Stimulated activated memory B cell treated with anti-CD40 and anti-IgM and Interleukin-4, amounts not matched to agents 10 μg/mL and 1 μg/mL and 100 μg/mL, for 72 hours (primary cell): Measurements from ENCODE around the gene MC5R.
"Not testable (repeated sequence)": the region's sequence is repeated elsewhere in the genome, so short reads cannot be mapped to it uniquely, and the experiment has no call there.

Source experiments
- ATAC-seq: fragments of 150-1000 bp; cut with Tn5 transposase; 2 replicates; pipeline ENCODE4 v1.10.0; 2021
- H3K27ac Mint-ChIP-seq: one replicate; pipeline ENCODE4 v1.8.0; 2022; ENCODE audit warnings: mild to moderate bottlenecking, mixed read lengths
- H3K27me3 Mint-ChIP-seq: one replicate; pipeline ENCODE4 v1.8.0; 2022; ENCODE audit warnings: mixed read lengths
- H3K36me3 Mint-ChIP-seq: one replicate; pipeline ENCODE4 v1.8.0; 2022; ENCODE audit warnings: mixed read lengths
- H3K4me1 Mint-ChIP-seq: one replicate; pipeline ENCODE4 v1.8.0; 2022; ENCODE audit warnings: mixed read lengths
- H3K4me3 Mint-ChIP-seq: one replicate; pipeline ENCODE4 v1.8.0; 2022; ENCODE audit warnings: mild to moderate bottlenecking, moderate library complexity, mixed read lengths
- H3K9me3 Mint-ChIP-seq: one replicate; pipeline ENCODE4 v1.8.0; 2022; ENCODE audit warnings: mixed read lengths

Gene MC5R

DNA sequence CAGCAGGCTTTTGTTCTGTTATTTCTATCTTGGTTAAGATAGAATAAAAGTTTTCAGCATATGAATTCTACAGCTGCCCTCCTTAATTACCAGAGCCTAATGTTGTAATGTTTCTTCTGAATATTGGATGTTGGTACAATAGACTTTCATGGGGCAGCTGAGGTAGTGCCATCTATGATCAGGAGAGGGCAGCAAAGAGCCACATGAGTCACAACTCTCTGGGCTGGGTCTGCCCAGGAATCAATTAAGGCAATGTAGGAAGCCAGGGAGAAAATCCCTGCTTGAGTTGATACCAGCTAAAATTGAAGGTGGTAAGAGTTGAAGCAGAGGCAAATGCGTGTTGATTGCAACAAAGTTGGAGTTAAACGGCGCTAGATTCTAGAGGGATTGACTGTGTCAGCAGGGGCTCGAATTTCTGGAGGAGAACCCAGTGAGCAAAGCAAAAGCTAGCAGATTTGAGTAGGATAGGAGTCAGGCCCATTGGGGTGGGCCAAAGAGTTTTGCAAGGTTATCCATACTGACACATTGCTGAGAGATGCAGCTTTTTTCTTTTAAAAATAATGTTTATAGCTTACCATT, 10.6 kb upstream of the MC5R start:
- H3K4me3 Mint-ChIP-seq, result no peak overlapping the region
- H3K27ac Mint-ChIP-seq, result no peak overlapping the region
- H3K36me3 Mint-ChIP-seq, result no peaks in the 10 kb centered on the region
- ATAC-seq, result peak; percentile 57
- H3K9me3 Mint-ChIP-seq, result no peaks in the 10 kb centered on the region
- H3K4me1 Mint-ChIP-seq, result no peaks in the 10 kb centered on the region
- H3K27me3 Mint-ChIP-seq, result peaks cover 7% of the 10 kb centered on the region

DNA sequence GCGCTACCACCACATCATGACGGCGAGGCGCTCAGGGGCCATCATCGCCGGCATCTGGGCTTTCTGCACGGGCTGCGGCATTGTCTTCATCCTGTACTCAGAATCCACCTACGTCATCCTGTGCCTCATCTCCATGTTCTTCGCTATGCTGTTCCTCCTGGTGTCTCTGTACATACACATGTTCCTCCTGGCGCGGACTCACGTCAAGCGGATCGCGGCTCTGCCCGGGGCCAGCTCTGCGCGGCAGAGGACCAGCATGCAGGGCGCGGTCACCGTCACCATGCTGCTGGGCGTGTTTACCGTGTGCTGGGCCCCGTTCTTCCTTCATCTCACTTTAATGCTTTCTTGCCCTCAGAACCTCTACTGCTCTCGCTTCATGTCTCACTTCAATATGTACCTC, 2.3 kb downstream of the MC5R start:
- no peaks in the 10 kb centered on the region for H3K36me3 Mint-ChIP-seq
- no peaks in the 10 kb centered on the region for H3K4me1 Mint-ChIP-seq
- H3K9me3 Mint-ChIP-seq, result peaks cover 2% of the 10 kb centered on the region
- peaks cover 66% of the 10 kb centered on the region for H3K27me3 Mint-ChIP-seq
- no peak overlapping the region for H3K27ac Mint-ChIP-seq
- no peak overlapping the region for H3K4me3 Mint-ChIP-seq
- ATAC-seq, result no peak

DNA sequence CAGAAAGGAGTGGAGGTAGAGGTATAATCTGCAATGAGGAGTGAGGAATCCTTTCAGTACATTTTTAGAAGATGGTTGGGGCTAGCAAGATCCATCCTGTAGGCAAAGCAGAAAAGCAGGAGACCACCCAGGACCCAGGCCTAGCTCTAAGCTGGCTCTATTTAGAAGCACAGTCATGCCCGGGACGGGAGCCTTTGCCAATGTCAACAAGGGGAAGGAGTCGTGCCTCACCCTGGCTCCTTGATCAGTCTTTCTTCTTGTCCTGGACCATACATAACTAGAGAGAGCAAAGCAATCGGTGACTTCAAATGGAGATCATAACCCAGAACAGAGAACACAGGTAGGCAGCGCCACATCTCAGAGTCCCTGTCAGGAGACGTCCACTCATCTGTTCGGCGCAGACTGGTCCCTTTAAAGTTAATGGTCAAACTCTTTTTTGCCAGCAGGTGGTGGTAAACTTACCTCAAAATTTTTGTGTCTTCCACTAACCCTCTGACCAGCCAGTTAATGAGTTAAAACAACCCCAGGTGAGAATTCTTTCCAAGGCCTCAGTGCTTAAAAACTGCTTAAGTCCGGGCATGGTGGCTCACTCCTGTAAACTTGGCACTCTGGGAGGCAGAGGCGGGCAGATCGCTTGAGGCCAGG, 8.0 kb downstream of the MC5R start:
- H3K36me3 Mint-ChIP-seq, result no peaks in the 10 kb centered on the region
- no peak overlapping the region for H3K27ac Mint-ChIP-seq
- no peak for ATAC-seq
- peaks cover 50% of the 10 kb centered on the region for H3K27me3 Mint-ChIP-seq
- H3K9me3 Mint-ChIP-seq, result peaks cover 6% of the 10 kb centered on the region
- H3K4me1 Mint-ChIP-seq, result no peaks in the 10 kb centered on the region
- no peak overlapping the region for H3K4me3 Mint-ChIP-seq

DNA sequence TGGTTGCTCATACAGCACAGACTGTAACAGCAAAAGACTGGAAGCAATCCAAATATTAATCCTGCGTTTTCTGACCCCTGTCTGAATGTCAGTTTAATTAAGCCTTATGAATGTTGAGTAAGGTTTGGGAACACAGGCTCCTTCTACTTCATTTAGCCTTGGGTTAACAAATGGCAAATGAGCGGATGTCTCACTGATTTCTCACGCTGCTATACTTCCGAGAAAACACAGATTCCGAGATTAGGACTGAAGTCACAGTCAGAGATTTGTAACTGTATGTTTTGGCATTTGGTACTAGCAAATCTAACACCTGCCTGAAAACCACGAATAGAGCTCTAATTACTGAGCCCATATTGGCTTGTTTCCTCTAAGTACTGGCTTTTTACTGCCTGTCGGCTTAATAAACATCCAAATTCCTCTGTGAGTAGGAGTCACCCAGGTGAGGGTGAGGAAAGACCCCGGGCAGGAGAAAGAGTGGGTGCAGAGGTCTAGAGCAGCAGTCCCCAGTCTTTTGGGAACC, 10.6 kb downstream of the MC5R start:
- ATAC-seq, result no peak
- Mint-ChIP-seq H3K4me1 (no peaks in the 10 kb centered on the region), H3K9me3 (peaks cover 6% of the 10 kb centered on the region), H3K4me3 (no peak overlapping the region), H3K36me3 (no peaks in the 10 kb centered on the region), H3K27ac (no peak overlapping the region), H3K27me3 (peaks cover 36% of the 10 kb centered on the region)

DNA sequence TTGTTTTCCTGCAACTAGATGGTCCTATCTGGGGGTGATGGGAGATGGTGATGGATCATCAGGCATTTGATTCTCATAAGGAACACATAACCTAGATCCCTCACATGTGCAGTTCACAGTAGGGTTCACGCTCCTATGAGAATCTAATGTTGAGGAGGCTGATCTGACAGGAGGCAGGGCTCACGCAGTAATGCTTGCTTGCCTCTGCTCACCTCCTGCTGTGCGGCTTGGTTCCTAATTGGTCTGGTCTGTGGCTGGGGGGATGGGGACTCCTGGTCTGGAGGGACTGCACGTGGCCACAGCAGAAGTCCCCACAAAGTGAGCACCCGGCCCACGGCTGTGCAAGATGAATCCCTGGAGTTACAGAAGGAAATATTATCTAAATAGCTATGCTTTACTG, 11.3 kb downstream of the MC5R start:
- no peak for ATAC-seq
- no peak overlapping the region for H3K4me3 Mint-ChIP-seq
- H3K4me1 Mint-ChIP-seq, result no peaks in the 10 kb centered on the region
- H3K36me3 Mint-ChIP-seq, result no peaks in the 10 kb centered on the region
- peaks cover 6% of the 10 kb centered on the region for H3K9me3 Mint-ChIP-seq
- no peak overlapping the region for H3K27ac Mint-ChIP-seq
- peaks cover 36% of the 10 kb centered on the region for H3K27me3 Mint-ChIP-seq

DNA sequence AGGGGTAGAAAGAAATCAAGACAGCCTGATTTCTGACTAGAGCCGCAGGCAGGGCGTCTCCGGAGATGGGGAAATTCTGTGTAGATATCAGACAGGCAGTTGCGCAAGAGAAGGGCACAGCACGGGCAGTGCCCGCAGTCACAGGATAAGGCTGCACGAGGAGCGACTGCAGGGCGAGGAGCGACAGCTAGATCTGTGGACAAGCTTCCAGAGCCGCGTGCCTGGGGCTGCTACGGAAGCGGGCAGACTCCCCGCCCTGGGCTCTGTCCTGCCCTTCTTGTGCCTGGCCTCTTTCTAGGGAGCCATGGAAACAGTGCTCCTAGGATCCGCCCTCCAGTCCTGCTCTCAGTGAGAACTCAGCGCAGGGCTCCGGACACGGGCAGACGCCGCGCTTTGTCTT, 12.6 kb downstream of the MC5R start:
- H3K4me1 Mint-ChIP-seq, result no peaks in the 10 kb centered on the region
- H3K27me3 Mint-ChIP-seq, result peaks cover 23% of the 10 kb centered on the region
- H3K9me3 Mint-ChIP-seq, result peaks cover 4% of the 10 kb centered on the region
- no peaks in the 10 kb centered on the region for H3K36me3 Mint-ChIP-seq
- no peak overlapping the region for H3K27ac Mint-ChIP-seq
- ATAC-seq, result no peak
- no peak overlapping the region for H3K4me3 Mint-ChIP-seq

DNA sequence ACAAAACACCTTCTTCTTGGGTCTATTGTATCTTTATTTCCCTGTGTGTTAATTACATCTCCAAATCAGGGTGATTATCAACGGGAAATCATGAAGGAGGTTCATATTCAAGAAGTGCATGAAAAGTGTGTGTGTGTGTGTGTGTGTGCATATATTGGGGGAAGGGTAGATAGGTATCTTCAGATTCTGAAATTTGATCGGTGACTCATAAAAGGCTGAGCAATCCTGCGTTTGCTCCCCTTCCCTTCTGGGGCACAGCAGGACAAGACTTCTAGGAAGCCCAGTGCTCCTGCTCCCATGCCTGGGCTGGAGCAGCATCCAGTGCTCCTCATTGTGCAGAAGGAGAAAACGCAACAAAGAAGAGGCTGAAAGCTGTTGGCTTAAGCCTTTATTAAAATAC, 25.8 kb downstream of the MC5R start:
- Mint-ChIP-seq H3K4me1 (no peaks in the 10 kb centered on the region), H3K36me3 (no peaks in the 10 kb centered on the region), H3K27me3 (peaks cover 23% of the 10 kb centered on the region), H3K4me3 (no peak overlapping the region), H3K9me3 (peaks cover 36% of the 10 kb centered on the region), H3K27ac (no peak overlapping the region)
- no peak for ATAC-seq

DNA sequence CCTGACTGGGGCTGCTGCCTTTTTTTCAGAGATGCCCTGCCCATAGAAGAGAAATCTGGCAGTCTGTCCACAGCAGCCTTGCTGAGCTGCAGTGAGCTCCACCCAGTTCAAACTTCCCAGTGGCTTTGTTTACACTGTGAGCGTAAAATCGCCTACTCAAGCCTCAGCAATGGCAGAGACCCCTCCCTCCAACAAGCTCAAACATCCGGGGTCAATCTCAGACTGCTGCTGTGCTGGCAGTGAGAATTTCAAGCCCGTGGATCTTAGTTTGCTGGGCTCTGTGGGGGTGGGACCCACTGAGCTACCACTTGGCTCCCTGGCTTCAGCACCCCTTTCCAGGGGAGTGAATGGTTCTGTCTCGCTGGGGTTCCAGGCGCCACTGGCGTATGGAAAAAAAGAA, 38.9 kb downstream of the MC5R start:
- H3K27ac Mint-ChIP-seq, H3K36me3 Mint-ChIP-seq, ATAC-seq, H3K4me1 Mint-ChIP-seq, H3K4me3 Mint-ChIP-seq: not testable (repeated sequence)
- Mint-ChIP-seq H3K9me3 (peaks cover 18% of the 10 kb centered on the region), H3K27me3 (peaks cover 54% of the 10 kb centered on the region)

DNA sequence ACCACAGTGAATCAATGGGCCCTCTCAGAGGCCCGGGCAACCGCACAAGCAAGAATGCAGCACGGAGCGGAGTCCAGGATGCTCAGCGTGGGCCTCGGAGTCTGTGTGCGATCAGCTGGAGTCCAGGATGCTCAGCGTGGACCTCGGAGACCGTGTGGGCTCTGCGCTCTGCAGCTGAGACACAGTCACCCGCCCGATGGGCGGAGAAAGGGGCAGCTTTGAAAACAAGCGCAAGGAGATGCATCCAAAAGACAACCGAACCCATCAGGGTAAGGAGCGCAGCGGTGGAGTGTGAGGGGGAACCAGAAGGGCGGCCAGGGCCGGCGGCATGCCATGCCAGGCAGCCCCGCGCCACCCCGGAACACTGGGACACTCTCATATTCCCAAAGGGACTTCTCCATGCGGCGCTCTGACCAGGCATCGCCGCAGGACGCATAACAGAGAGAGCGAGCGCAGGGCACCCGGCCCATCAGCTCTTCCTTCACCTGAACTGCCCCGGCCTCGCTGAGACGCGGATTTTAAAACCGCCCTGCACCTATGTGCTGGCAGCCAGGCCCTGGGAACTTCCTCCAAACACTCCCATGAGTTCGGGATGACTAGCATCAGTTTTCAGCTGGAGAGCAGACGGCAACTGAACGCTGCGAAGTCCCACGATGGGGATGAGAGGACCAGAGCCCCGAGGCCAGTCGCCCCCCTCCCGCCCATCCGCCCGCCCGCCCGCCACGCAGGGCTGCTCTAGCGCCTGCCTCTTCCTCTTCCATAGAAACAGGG, 44.7 kb downstream of the MC5R start:
- Mint-ChIP-seq H3K9me3 (no peaks in the 10 kb centered on the region), H3K36me3 (no peaks in the 10 kb centered on the region), H3K27me3 (peaks cover 66% of the 10 kb centered on the region), H3K27ac (no peak overlapping the region), H3K4me1 (no peaks in the 10 kb centered on the region), H3K4me3 (no peak overlapping the region)
- no peak for ATAC-seq

DNA sequence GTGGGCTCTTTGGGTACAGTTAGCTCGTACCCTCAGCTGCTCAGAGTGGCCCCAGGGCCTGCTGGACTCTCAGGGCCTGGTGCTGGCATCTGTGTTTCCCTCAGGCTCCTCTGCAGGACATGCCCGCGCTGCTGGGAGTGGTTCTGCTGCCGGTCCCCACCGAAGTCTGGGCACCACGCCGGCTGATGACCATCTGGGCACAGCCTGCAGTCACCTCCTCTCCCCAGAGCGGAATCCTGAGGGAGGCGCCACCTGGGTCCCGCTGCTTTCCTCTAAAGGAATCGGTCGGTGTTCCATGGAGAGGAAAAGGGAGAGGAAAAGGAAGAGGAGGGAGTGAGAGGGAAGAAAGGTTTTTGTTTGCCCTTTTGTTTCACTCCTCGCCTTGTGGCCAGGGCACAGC, 47.8 kb downstream of the MC5R start:
- H3K27me3 Mint-ChIP-seq, result peaks cover 53% of the 10 kb centered on the region
- no peaks in the 10 kb centered on the region for H3K9me3 Mint-ChIP-seq
- H3K4me1 Mint-ChIP-seq, result no peaks in the 10 kb centered on the region
- H3K27ac Mint-ChIP-seq, result no peak overlapping the region
- H3K36me3 Mint-ChIP-seq, result no peaks in the 10 kb centered on the region
- ATAC-seq, result no peak
- H3K4me3 Mint-ChIP-seq, result no peak overlapping the region

DNA sequence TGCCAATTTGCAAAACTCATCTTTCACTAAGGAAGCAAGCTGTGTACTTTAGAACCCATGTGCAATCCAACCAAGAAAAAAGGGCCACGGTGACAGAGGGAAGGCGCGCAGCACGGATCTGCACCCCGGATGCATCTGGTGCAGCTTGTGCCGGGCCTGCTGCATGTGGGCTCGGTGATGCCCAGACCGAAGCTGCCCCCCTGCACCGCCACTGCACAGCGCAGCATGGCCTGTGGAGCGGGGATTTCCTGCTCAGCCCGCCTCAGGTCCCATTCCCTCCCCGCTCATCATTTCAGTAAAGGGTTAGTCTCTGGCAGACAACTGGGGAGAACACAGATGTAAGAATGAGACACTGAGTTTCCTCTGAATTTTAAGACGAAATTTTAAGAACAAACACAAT, 48.4 kb downstream of the MC5R start:
- H3K27me3 Mint-ChIP-seq, result peaks cover 46% of the 10 kb centered on the region
- no peak for ATAC-seq
- no peaks in the 10 kb centered on the region for H3K9me3 Mint-ChIP-seq
- H3K36me3 Mint-ChIP-seq, result no peaks in the 10 kb centered on the region
- H3K4me3 Mint-ChIP-seq, result no peak overlapping the region
- no peaks in the 10 kb centered on the region for H3K4me1 Mint-ChIP-seq
- H3K27ac Mint-ChIP-seq, result no peak overlapping the region

DNA sequence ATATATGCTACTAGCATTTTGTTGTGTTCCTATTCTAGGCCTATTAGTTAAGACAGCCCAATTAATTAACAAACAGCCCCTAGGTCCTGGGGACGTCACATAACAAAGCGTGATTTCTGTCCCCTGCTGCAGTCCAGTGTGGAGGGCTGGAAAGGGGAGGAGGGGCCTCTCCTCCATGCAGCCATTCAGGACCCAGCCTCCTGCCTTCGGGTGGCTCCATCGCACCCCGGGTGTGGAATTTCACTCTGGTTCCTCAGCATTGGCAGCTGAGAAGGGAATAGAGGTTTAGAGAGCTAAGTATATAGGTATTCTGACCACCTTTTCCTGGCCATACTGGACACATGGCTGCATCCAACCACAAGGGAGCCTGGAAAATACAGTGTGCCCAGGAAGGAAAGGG, 49.0 kb downstream of the MC5R start:
- no peak for ATAC-seq
- H3K27ac Mint-ChIP-seq, result no peak overlapping the region
- no peaks in the 10 kb centered on the region for H3K9me3 Mint-ChIP-seq
- no peak overlapping the region for H3K4me3 Mint-ChIP-seq
- no peaks in the 10 kb centered on the region for H3K4me1 Mint-ChIP-seq
- no peaks in the 10 kb centered on the region for H3K36me3 Mint-ChIP-seq
- H3K27me3 Mint-ChIP-seq, result peaks cover 44% of the 10 kb centered on the region

DNA sequence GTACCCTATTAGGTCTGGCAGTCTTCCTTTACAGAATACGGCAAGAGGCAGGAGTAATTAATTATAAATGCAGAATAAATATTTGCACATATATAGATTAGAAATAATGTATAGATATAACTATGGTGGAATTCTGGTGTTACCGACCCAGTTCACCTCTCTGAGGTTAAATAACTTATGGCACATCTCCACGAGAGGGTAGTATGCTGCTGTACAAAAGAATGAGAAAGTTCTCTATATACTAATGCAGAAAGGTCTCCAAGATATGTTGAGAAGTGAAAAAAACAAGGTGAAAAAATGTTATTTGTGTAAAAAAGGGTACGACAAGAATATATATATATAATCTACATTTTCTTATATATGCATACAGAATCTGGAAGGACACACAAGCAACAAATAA, 50.6 kb downstream of the MC5R start:
- Mint-ChIP-seq H3K36me3 (no peaks in the 10 kb centered on the region), H3K27me3 (peaks cover 29% of the 10 kb centered on the region), H3K27ac (no peak overlapping the region), H3K4me3 (no peak overlapping the region), H3K9me3 (no peaks in the 10 kb centered on the region), H3K4me1 (no peaks in the 10 kb centered on the region)
- ATAC-seq, result no peak
